SK-N-SH (cell line): ENCODE results near the gene PARD3B. TPM values are rescaled to one million over a fixed set of nuclear protein-coding genes. Genes with fewer than 3 reads are reported as not detected.

Source experiments
- CTCF ChIA-PET: fragments of 300-600, 350-600 bp; formaldehyde crosslinking; extraction: SDS; loops from one replicate; lab custom pipeline; 2021; lab: Yijun Ruan, JAX
- POLR2A ChIA-PET: fragments of 350-600 bp; sonication (Branson Sonifier 250); formaldehyde crosslinking; extraction: SDS; loops from one replicate; lab custom pipeline; 2020; ENCODE audit warnings: antibody characterized with exemption, inconsistent platforms; lab: Yijun Ruan, JAX
- DNase-seq: peaks from one replicate; pipeline ENCODE4 v3.0.0; 2012
- H2AFZ ChIP-seq: fragments of 200-600 bp; sonication (generic); 2 replicates; pipeline ENCODE4 v1.8.1; 2016; ENCODE audit warnings: antibody characterized with exemption, mild to moderate bottlenecking, low read depth
- H3F3A ChIP-seq: fragments of 200-600 bp; sonication (generic); replicated peaks from 2 replicates; pipeline ENCODE3; 2016; ENCODE audit warnings: antibody characterized with exemption, mild to moderate bottlenecking; ENCODE audit not compliant: insufficient read depth
- H3K27ac ChIP-seq, 2 experiments: fragments of 200-500 bp in 1 of 2; fragments of 200-600 bp in 1 of 2; sonication (Bioruptor generic) in 1 of 2; sonication (generic), shearing (Covaris generic) in 1 of 2; 2 replicates each; pipeline versions ENCODE4 v1.5.1 to v1.6.1; 2014 to 2016; ENCODE audit warnings: low read depth in 2 of 2, inconsistent platforms in 1 of 2, low read length in 1 of 2, mild to moderate bottlenecking in 1 of 2, mixed read lengths in 1 of 2
- H3K27me3 ChIP-seq: fragments of 200-600 bp; sonication (generic), shearing (Covaris generic); 2 replicates; pipeline ENCODE4 v1.6.1; 2016; ENCODE audit warnings: mixed run types; ENCODE audit not compliant: insufficient read depth
- H3K36me3 ChIP-seq, 2 experiments: fragments of 200-500 bp in 1 of 2; fragments of 200-600 bp in 1 of 2; sonication (Bioruptor generic) in 1 of 2; sonication (generic) in 1 of 2; replicated peaks in 1 of 2; 2 replicates each; pipeline versions ENCODE3 to v1.5.1; 2014 to 2016; ENCODE audit warnings: low read length in 1 of 2, mild to moderate bottlenecking in 1 of 2; ENCODE audit not compliant: insufficient read depth in 2 of 2, control insufficient read depth in 1 of 2
- H3K4me1 ChIP-seq, 2 experiments: fragments of 200-500 bp in 1 of 2; fragments of 200-600 bp in 1 of 2; sonication (Bioruptor generic) in 1 of 2; sonication (generic), shearing (Covaris generic) in 1 of 2; 2 replicates each; pipeline versions ENCODE4 v1.5.1 to v1.6.1; 2014 to 2016; ENCODE audit warnings: low read depth in 1 of 2, low read length in 1 of 2, mixed run types in 1 of 2; ENCODE audit not compliant: insufficient read depth in 2 of 2, control insufficient read depth in 1 of 2
- H3K4me2 ChIP-seq: fragments of 200-600 bp; sonication (generic), shearing (Covaris generic); 2 replicates; pipeline ENCODE4 v1.6.1; 2017; ENCODE audit warnings: mixed run types
- H3K4me3 ChIP-seq, 2 experiments: fragments of 200-500 bp in 1 of 2; fragments of 200-600 bp in 1 of 2; sonication (Bioruptor generic) in 1 of 2; sonication (generic), shearing (Covaris generic) in 1 of 2; 2 replicates each; pipeline versions ENCODE4 v1.5.1 to v1.8.1; 2014 to 2016; ENCODE audit warnings: low read depth in 2 of 2, inconsistent platforms in 1 of 2, low read length in 1 of 2, mild to moderate bottlenecking in 1 of 2, mixed read lengths in 1 of 2, moderate library complexity in 1 of 2
- H3K79me2 ChIP-seq: fragments of 200-600 bp; sonication (generic); 2 replicates; pipeline ENCODE4 v1.8.1; 2017; ENCODE audit warnings: mild to moderate bottlenecking; ENCODE audit not compliant: insufficient read depth
- H3K9ac ChIP-seq: fragments of 200-600 bp; sonication (generic); 2 replicates; pipeline ENCODE4 v1.6.1; 2017; ENCODE audit warnings: mixed run types
- H3K9me2 ChIP-seq: fragments of 200-600 bp; sonication (generic); 2 replicates; pipeline ENCODE4 v1.6.1; 2017; ENCODE audit warnings: mixed run types
- H3K9me3 ChIP-seq: fragments of 200-600 bp; sonication (generic); 2 replicates; pipeline ENCODE4 v1.6.1; 2017; ENCODE audit warnings: mixed run types, mild to moderate bottlenecking, moderate library complexity
- H4K20me1 ChIP-seq: fragments of 200-600 bp; sonication (generic); 2 replicates; pipeline ENCODE4 v1.6.1; 2017; ENCODE audit warnings: mild to moderate bottlenecking, mixed run types; ENCODE audit not compliant: insufficient read depth
- CHD2 ChIP-seq: fragments of 150-350 bp; IDR thresholded peaks from 2 replicates; pipeline ENCODE4 v1.6.1; 2018; ENCODE audit warnings: low read length; ENCODE audit not compliant: partially characterized antibody
- ELF1 ChIP-seq: IDR thresholded peaks from 2 replicates; pipeline ENCODE4 v1.4.0; 2012
- GABPA ChIP-seq: IDR thresholded peaks from 2 replicates; pipeline ENCODE4 v1.4.0; 2012; ENCODE audit warnings: low read depth, mild to moderate bottlenecking
- MAX ChIP-seq: IDR thresholded peaks from 2 replicates; pipeline ENCODE4 v1.4.0; 2012; ENCODE audit warnings: low read depth
- MXI1 ChIP-seq: IDR thresholded peaks from 2 replicates; pipeline ENCODE4 v1.6.1; 2012; ENCODE audit warnings: mild to moderate bottlenecking, low read depth, low read length, improper control_type of control experiment
- NFIC ChIP-seq: IDR thresholded peaks from 2 replicates; pipeline ENCODE4 v1.4.0; 2012; ENCODE audit warnings: borderline replicate concordance
- NRF1 ChIP-seq: IDR thresholded peaks from 2 replicates; pipeline ENCODE4 v1.6.1; 2012; ENCODE audit warnings: low read depth, mild to moderate bottlenecking, low read length
- RAD21 ChIP-seq: IDR thresholded peaks from 2 replicates; pipeline ENCODE4 v1.6.1; 2012; ENCODE audit warnings: mild to moderate bottlenecking, low read length
- RCOR1 ChIP-seq: fragments of 150-350 bp; IDR thresholded peaks from 2 replicates; pipeline ENCODE4 v1.6.1; 2017; ENCODE audit warnings: antibody characterized with exemption, low read length
- REST ChIP-seq: IDR thresholded peaks from 2 replicates; pipeline ENCODE4 v1.6.1; 2012; ENCODE audit warnings: mild to moderate bottlenecking, low read depth, low read length, moderate library complexity
- RXRA ChIP-seq: IDR thresholded peaks from 2 replicates; pipeline ENCODE4 v1.4.0; 2012; ENCODE audit warnings: low read depth, mild to moderate bottlenecking, borderline replicate concordance
- TEAD4 ChIP-seq: IDR thresholded peaks from 2 replicates; pipeline ENCODE4 v1.4.0; 2012; ENCODE audit warnings: mild to moderate bottlenecking, borderline replicate concordance; ENCODE audit not compliant: insufficient read depth
- USF1 ChIP-seq: IDR thresholded peaks from 2 replicates; pipeline ENCODE4 v1.4.0; 2012; ENCODE audit warnings: low read depth, borderline replicate concordance
- ZBTB33 ChIP-seq: IDR thresholded peaks from 2 replicates; pipeline ENCODE4 v1.4.0; 2012; ENCODE audit warnings: low read depth, borderline replicate concordance
- WGBS: methylation state at CpG from one replicate; pipeline ENCODE4 v1.1.6; 2017; ENCODE audit warnings: low lambda C conversion rate; 5-methylcytosine and 5-hydroxymethylcytosine counted together
- polyA plus RNA-seq, 3 experiments: library from polyadenylated mRNA; depleted of rRNA; stranded (reverse); fragments of >200 nt; gene quantifications; 2 replicates each; pipeline ENCODE4 v1.2.3, GENCODE V29; 2012

PARD3B gene
- polyA plus RNA-seq, 1 of the 3 experiments (the other 2 are of a cell fraction) = 0.87 TPM

DNA sequence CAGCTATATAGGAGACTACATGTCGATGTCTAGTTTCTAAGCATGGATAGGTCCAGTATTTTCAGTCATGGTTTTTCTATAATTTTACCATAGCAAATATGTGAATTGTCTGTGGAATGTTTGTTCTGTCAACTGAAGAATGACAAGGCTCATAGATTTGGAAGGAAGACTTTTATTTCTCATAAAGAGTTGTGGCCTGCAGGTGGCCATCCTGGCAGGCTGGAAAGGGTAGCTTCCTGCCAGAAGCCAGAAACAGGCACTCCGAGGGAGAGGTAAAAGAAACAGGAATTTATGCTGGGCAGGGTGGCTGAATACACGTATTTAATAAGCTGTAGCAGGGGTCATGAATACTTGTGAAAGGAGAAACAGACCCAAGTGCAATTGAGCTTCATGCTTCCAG lies 182.1 kb downstream of the PARD3B start:
- Histone ChIP-seq H3K27me3 (no peaks in the 10 kb centered on the region), H3K36me3 (no peaks in the 10 kb centered on the region), H3K27ac (no peak overlapping the region; a peak in 1 of 4 replicates), H3K9me2 (no peaks in the 10 kb centered on the region), H3K4me2 (no peak overlapping the region), H4K20me1 (no peaks in the 10 kb centered on the region), H3K4me3 (no peak overlapping the region), H3F3A (no peaks in the 10 kb centered on the region), H3K9ac (no peak overlapping the region), H3K79me2 (no peaks in the 10 kb centered on the region)
- CTCF ChIA-PET = interaction anchor here (1.0 kb wide), 1 partner anchor 26 kb away, joined by 3 read pairs; no protein-coding TSS in a partner anchor
- WGBS = 75% methylated on average over 3 of the region's 3 CpGs
- POLR2A ChIA-PET = no interaction called here
- TF ChIP-seq ELF1 (no peak), RXRA (no peak), NFIC (no peak), RCOR1 (no peak), GABPA (no peak), REST (no peak), MXI1 (no peak), TEAD4 (no peak), MAX (no peak), CHD2 (no peak), RAD21 (no peak), NRF1 (no peak), ZBTB33 (no peak), USF1 (no peak)
- TF ChIP-seq, all 33 proteins: peak for 0
- Histone ChIP-seq H2AFZ (no peak overlapping the region), H3K4me1 (peaks cover 0 to 9% of the 10 kb centered on the region in 2 experiments; a peak in 2 of 4 replicates), H3K9me3 (no peaks in the 10 kb centered on the region)
- DNase-seq = no peak
